ENCODE results near the gene ACSL3.

ACSL3 gene

DNA sequence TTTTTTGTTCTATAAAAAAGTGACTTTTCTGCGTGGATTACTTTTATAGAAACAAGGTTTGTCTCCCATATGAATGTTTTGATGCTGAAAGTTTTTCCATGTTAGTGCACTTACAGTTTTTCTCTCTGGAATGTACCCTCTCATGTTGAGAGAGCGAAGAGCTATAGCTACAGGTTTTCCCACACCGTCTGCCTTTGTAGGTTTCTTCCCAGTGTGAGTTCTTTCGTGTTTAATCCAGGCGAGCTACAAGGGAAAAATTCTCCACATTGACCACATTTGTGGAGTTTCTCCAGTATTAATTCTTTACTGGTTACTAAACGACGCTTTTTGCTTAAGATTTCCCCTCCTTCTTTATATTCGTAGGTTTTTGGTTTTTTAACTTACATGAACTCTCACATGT, 85.1 kb downstream of the ACSL3 start:
- no peak overlapping the region for H3K23ac ChIP-seq (ENCODE audit: low read length)
- H3K79me2 ChIP-seq (ENCODE audit: control insufficient read depth, insufficient read depth, low read length, poor library complexity) = no peaks in the 10 kb centered on the region
- H3K4me2 ChIP-seq (ENCODE audit: low read length) = no peak overlapping the region
- no peak overlapping the region for H4K12ac ChIP-seq (ENCODE audit: low read depth, low read length)
- no peaks in the 10 kb centered on the region for H3K27me3 ChIP-seq (ENCODE audit: insufficient read depth, low read length)
- no peaks in the 10 kb centered on the region for H3K36me3 ChIP-seq (ENCODE audit: control insufficient read depth in 1 of 2, insufficient read depth in 2 of 2, low read length in 2 of 2)
- H3K4ac ChIP-seq (ENCODE audit: low read depth, low read length) = no peak overlapping the region
- H3K79me1 ChIP-seq (ENCODE audit: low read length) = no peaks in the 10 kb centered on the region
- no peak overlapping the region for H2AFZ ChIP-seq (ENCODE audit: insufficient read depth, low read length, poor library complexity)
- no peak overlapping the region for H4K91ac ChIP-seq (ENCODE audit: low read depth, low read length)
- no peak overlapping the region for H3K4me3 ChIP-seq (ENCODE audit: low read depth, low read length)
- no peak overlapping the region for H3K18ac ChIP-seq (ENCODE audit: low read length)
- H3K27ac ChIP-seq (ENCODE audit: low read depth, low read length) = no peak overlapping the region
- no peak overlapping the region for H2BK120ac ChIP-seq (ENCODE audit: insufficient read depth, low read length, poor library complexity)
- H3K9me3 ChIP-seq (ENCODE audit: insufficient read depth, low read depth, low read length) = no peaks in the 10 kb centered on the region
- H4K8ac ChIP-seq (ENCODE audit: low read depth, low read length) = no peak overlapping the region
- no peak for DNase-seq
- H2BK5ac ChIP-seq (ENCODE audit: low read depth, low read length, poor library complexity) = no peak overlapping the region
- no peak overlapping the region for H2BK12ac ChIP-seq (ENCODE audit: low read length)
- no peak overlapping the region for H3K14ac ChIP-seq (ENCODE audit: low read length)
- WGBS (ENCODE audit: extremely low coverage, insufficient coverage, insufficient read length) = no CpG with 5 or more reads among the region's 8 CpGs
- no peak overlapping the region for H2AK5ac ChIP-seq (ENCODE audit: low read length)
- peaks cover 4% of the 10 kb centered on the region in 2 experiments for H3K4me1 ChIP-seq (ENCODE audit: control insufficient read depth in 1 of 2, insufficient read depth in 2 of 2, low read length in 2 of 2)
- H3K9ac ChIP-seq (ENCODE audit: low read length) = no peak overlapping the region

DNA sequence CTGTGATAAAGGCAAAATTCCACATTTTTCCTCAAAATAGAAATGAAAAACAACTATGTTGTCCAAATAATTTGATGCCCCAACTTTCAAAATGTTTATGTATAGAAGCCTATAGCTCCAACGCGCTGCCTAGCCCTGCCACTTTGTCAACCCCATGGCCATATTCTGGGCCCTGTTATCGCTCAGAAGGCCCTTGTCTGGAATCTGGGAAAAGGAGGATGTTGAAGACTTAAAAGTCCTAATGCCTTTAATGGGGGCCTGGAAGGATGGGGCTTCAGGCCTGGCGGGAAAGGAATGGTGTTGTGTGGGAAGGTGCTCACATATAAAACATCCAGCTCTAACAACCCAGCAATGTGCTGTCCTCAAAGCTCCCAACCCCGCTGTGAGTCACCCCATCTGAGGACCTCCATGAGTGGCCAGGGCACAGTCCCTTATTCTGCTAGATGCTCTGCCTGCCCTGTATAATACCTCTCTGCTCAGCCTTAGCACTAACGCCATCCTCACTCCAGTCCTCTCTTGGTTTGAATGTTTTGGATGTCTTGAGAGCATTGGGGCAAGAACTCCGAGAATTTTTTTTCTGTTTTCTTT, 86.0 kb downstream of the ACSL3 start:
- Histone ChIP-seq H2BK12ac (ENCODE audit: low read length) (no peak overlapping the region), H3K9me3 (ENCODE audit: insufficient read depth, low read depth, low read length) (no peaks in the 10 kb centered on the region), H3K27ac (ENCODE audit: low read depth, low read length) (no peak overlapping the region), H2AK5ac (ENCODE audit: low read length) (no peak overlapping the region), H3K4me2 (ENCODE audit: low read length) (no peak overlapping the region), H2BK120ac (ENCODE audit: insufficient read depth, low read length, poor library complexity) (no peak overlapping the region), H4K12ac (ENCODE audit: low read depth, low read length) (peak overlapping the region; percentile 48), H3K4me1 (ENCODE audit: control insufficient read depth in 1 of 2, insufficient read depth in 2 of 2, low read length in 2 of 2) (peaks cover 4% of the 10 kb centered on the region in 2 experiments), H3K79me1 (ENCODE audit: low read length) (no peaks in the 10 kb centered on the region), H4K8ac (ENCODE audit: low read depth, low read length) (peak overlapping the region; percentile 12), H3K4me3 (ENCODE audit: low read depth, low read length) (no peak overlapping the region), H3K18ac (ENCODE audit: low read length) (no peak overlapping the region), H3K79me2 (ENCODE audit: control insufficient read depth, insufficient read depth, low read length, poor library complexity) (no peaks in the 10 kb centered on the region), H2BK5ac (ENCODE audit: low read depth, low read length, poor library complexity) (no peak overlapping the region), H3K4ac (ENCODE audit: low read depth, low read length) (no peak overlapping the region), H3K9ac (ENCODE audit: low read length) (no peak overlapping the region), H3K23ac (ENCODE audit: low read length) (no peak overlapping the region), H3K27me3 (ENCODE audit: insufficient read depth, low read length) (no peaks in the 10 kb centered on the region), H4K91ac (ENCODE audit: low read depth, low read length) (no peak overlapping the region), H3K36me3 (ENCODE audit: control insufficient read depth in 1 of 2, insufficient read depth in 2 of 2, low read length in 2 of 2) (no peaks in the 10 kb centered on the region), H2AFZ (ENCODE audit: insufficient read depth, low read length, poor library complexity) (no peak overlapping the region), H3K14ac (ENCODE audit: low read length) (no peak overlapping the region)
- no CpG with 5 or more reads among the region's 7 CpGs for WGBS (ENCODE audit: extremely low coverage, insufficient coverage, insufficient read length)
- no peak for DNase-seq

GRCh38 chr2:222949073-222949472, 88.2 kb downstream of the ACSL3 start:
- Histone ChIP-seq H2AK5ac (ENCODE audit: low read length) (no peak overlapping the region), H2BK5ac (ENCODE audit: low read depth, low read length, poor library complexity) (no peak overlapping the region), H4K12ac (ENCODE audit: low read depth, low read length) (no peak overlapping the region), H3K4me2 (ENCODE audit: low read length) (no peak overlapping the region), H3K27ac (ENCODE audit: low read depth, low read length) (no peak overlapping the region), H3K14ac (ENCODE audit: low read length) (no peak overlapping the region), H3K79me2 (ENCODE audit: control insufficient read depth, insufficient read depth, low read length, poor library complexity) (no peaks in the 10 kb centered on the region), H3K9me3 (ENCODE audit: insufficient read depth, low read depth, low read length) (no peaks in the 10 kb centered on the region), H3K18ac (ENCODE audit: low read length) (no peak overlapping the region), H3K79me1 (ENCODE audit: low read length) (no peaks in the 10 kb centered on the region), H4K8ac (ENCODE audit: low read depth, low read length) (no peak overlapping the region), H2BK120ac (ENCODE audit: insufficient read depth, low read length, poor library complexity) (no peak overlapping the region), H2AFZ (ENCODE audit: insufficient read depth, low read length, poor library complexity) (no peak overlapping the region), H2BK12ac (ENCODE audit: low read length) (no peak overlapping the region), H3K9ac (ENCODE audit: low read length) (no peak overlapping the region), H3K4me3 (ENCODE audit: low read depth, low read length) (no peak overlapping the region), H3K27me3 (ENCODE audit: insufficient read depth, low read length) (no peaks in the 10 kb centered on the region), H3K36me3 (ENCODE audit: control insufficient read depth in 1 of 2, insufficient read depth in 2 of 2, low read length in 2 of 2) (no peaks in the 10 kb centered on the region), H3K23ac (ENCODE audit: low read length) (no peak overlapping the region), H3K4ac (ENCODE audit: low read depth, low read length) (no peak overlapping the region), H4K91ac (ENCODE audit: low read depth, low read length) (no peak overlapping the region), H3K4me1 (ENCODE audit: control insufficient read depth in 1 of 2, insufficient read depth in 2 of 2, low read length in 2 of 2) (peaks cover 4% of the 10 kb centered on the region in 2 experiments)
- no peak for DNase-seq
- WGBS (ENCODE audit: extremely low coverage, insufficient coverage, insufficient read length) = no CpG with 5 or more reads among the region's 1 CpG

- Histone ChIP-seq H2BK5ac (ENCODE audit: low read depth, low read length, poor library complexity) (no peak overlapping the region), H3K18ac (ENCODE audit: low read length) (no peak overlapping the region), H4K91ac (ENCODE audit: low read depth, low read length) (no peak overlapping the region), H3K27ac (ENCODE audit: low read depth, low read length) (no peak overlapping the region), H4K12ac (ENCODE audit: low read depth, low read length) (no peak overlapping the region), H3K23ac (ENCODE audit: low read length) (no peak overlapping the region), H3K4ac (ENCODE audit: low read depth, low read length) (no peak overlapping the region), H3K4me3 (ENCODE audit: low read depth, low read length) (no peak overlapping the region), H2AFZ (ENCODE audit: insufficient read depth, low read length, poor library complexity) (no peak overlapping the region), H3K79me2 (ENCODE audit: control insufficient read depth, insufficient read depth, low read length, poor library complexity) (no peaks in the 10 kb centered on the region), H3K4me1 (ENCODE audit: control insufficient read depth in 1 of 2, insufficient read depth in 2 of 2, low read length in 2 of 2) (peaks cover 4% of the 10 kb centered on the region in 2 experiments), H3K36me3 (ENCODE audit: control insufficient read depth in 1 of 2, insufficient read depth in 2 of 2, low read length in 2 of 2) (no peaks in the 10 kb centered on the region), H2BK12ac (ENCODE audit: low read length) (no peak overlapping the region), H3K79me1 (ENCODE audit: low read length) (no peaks in the 10 kb centered on the region), H4K8ac (ENCODE audit: low read depth, low read length) (no peak overlapping the region), H3K14ac (ENCODE audit: low read length) (no peak overlapping the region), H3K9ac (ENCODE audit: low read length) (no peak overlapping the region), H3K4me2 (ENCODE audit: low read length) (no peak overlapping the region), H3K9me3 (ENCODE audit: insufficient read depth, low read depth, low read length) (no peaks in the 10 kb centered on the region), H3K27me3 (ENCODE audit: insufficient read depth, low read length) (no peaks in the 10 kb centered on the region), H2BK120ac (ENCODE audit: insufficient read depth, low read length, poor library complexity) (no peak overlapping the region), H2AK5ac (ENCODE audit: low read length) (no peak overlapping the region)
- no CpG with 5 or more reads among the region's 3 CpGs for WGBS (ENCODE audit: extremely low coverage, insufficient coverage, insufficient read length)
- DNase-seq = no peak
Observed at GRCh38 chr2:222949690-222950323, 89.0 kb downstream of the ACSL3 start.

All from trophoblast cell (in vitro differentiated cells and primary cell).